ENCODE measurements around the gene DENND1A. TPM values are rescaled to one million over a fixed set of nuclear protein-coding genes. Genes with fewer than 3 reads are reported as not detected.

The DENND1A gene
- total RNA-seq, 1 donor = 56.8 TPM

- no peak for DNase-seq (ENCODE audit: low read depth in 2 of 3, low spot score in 2 of 3)
These were observed 330.1 kb downstream of the DENND1A start for GRCh38 chr9:123599781-123600180.

GRCh38 chr9:123597876-123598556 is 331.9 kb downstream of the DENND1A start:
- no peak for DNase-seq (ENCODE audit: low read depth in 2 of 3, low spot score in 2 of 3)

DNA sequence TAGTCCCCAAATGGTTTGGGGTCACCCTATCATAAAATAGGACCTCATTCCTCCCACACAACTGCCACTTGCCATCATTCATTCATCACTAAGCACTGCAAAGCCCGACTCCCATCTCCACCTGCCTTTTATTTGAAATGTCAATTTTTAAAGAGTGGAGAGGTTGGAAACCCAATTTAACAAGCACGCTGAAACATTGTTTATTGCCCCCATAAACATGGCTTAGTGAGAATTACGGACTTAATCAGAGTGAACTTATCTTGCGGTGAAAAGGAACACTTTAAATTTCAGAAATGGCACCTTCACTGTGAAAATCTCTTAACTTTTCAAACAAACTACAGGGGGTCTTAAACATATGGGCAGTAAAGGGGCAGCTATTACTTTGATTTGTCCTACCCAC is 332.9 kb downstream of the DENND1A start:
- DNase-seq (ENCODE audit: low read depth in 2 of 3, low spot score in 2 of 3) = no peak

- no peak for DNase-seq (ENCODE audit: low read depth in 2 of 3, low spot score in 2 of 3)
These were observed 338.6 kb downstream of the DENND1A start for GRCh38 chr9:123591283-123591682.

GRCh38 chr9:123590499-123590898 is 339.4 kb downstream of the DENND1A start:
- no peak for DNase-seq (ENCODE audit: low read depth in 2 of 3, low spot score in 2 of 3)

- DNase-seq (ENCODE audit: low read depth in 2 of 3, low spot score in 2 of 3) = no peak
These were observed 340.3 kb downstream of the DENND1A start for GRCh38 chr9:123589361-123590239.

DNA sequence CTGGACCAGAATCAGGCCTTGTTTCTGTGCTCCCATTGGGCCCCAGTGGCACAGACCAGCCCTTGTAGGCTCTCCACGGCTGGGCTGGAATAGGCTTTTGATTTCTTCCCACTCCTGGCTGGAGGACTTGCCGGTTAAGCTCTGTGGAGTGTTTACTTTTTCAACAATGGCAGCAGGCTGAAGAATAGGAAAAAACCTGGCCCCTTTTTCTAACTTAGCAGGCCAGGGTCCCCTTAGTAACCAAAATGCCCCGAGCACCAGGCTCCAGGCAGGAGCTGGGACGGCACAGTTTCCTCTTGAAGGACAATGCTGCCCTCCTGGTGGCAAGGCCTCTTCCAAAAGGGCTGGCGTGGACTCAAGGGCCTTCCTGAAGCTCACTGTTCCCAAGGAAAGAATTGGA is 343.7 kb downstream of the DENND1A start:
- no peak for DNase-seq (ENCODE audit: low read depth in 2 of 3, low spot score in 2 of 3)

- DNase-seq (ENCODE audit: low read depth in 2 of 3, low spot score in 2 of 3) = no peak
These were observed 345.4 kb downstream of the DENND1A start for GRCh38 chr9:123584202-123585176.

DNA sequence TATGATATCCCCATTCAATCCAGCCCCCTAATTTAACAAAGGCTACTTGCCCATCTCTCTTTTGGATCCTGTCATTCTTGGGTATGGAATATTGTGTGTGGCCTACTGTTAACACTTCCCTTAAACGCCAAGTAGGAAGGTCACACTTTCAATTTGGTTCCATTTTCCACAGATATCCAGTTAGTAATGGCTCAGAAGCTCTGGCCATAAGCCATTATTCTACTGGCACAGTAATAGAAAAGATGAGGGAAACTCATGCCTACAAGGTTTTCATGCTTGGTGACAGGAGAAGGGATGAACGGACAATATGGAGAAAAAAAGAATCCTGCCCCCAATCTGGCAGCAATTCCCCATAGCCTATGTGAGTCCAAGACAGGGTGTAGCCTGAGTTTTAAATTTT is 346.3 kb downstream of the DENND1A start:
- DNase-seq (ENCODE audit: low read depth in 2 of 3, low spot score in 2 of 3) = no peak

- DNase-seq (ENCODE audit: low read depth in 2 of 3, low spot score in 2 of 3) = no peak
These were observed 358.7 kb downstream of the DENND1A start for GRCh38 chr9:123571240-123571639.

DNA sequence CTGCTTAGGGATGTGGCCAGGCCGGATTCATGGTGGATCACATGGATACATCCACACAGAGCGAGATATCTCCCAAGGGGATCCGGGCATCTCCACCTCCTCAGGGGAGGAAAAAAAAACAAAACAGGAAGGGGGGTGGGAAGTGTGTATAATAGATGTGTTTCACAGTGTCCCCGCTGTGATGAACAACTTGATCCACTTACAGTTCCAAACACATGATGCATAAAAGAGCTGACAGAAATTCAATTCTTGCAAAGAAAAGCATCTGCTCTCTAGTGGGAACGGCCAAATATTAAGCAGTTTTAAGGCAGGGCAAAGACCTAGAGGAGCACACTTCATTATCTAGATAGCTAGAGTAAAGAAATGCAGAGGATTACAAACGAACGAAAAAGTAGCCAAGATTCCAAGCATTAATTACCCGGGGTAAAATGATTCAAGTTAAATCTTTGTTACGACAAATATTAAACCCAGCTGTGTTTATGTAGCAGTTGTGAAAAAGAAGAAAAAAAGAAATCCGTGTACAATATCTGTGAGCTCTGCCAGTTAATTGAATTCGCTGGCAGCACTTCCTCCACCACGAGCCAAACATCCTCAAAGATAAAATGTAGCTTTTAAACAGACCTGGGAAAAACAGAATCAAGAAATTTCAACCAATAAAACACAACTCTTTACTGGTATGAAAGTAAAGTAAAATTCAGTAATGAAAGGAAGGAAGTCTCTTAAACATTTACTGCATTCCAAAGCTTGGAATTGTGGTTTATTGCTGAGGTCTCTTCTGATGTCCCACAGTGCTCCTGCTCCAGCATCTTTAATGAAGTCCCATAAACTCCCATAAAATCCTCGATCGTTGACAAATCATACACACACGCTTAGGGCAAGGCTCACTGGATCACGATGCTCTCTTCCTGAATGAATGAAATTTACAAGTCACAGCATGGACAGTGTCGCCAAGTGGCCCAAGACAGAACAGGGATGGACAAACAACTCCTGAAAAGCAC is 360.9 kb downstream of the DENND1A start:
- DNase-seq (ENCODE audit: low read depth in 2 of 3, low spot score in 2 of 3) = no peak

- no peak for DNase-seq (ENCODE audit: low read depth in 2 of 3, low spot score in 2 of 3)
These were observed 362.9 kb downstream of the DENND1A start for GRCh38 chr9:123567013-123567412.

- no peak for DNase-seq (ENCODE audit: low read depth in 2 of 3, low spot score in 2 of 3)
These were observed 365.3 kb downstream of the DENND1A start for GRCh38 chr9:123564652-123565051.

DNA sequence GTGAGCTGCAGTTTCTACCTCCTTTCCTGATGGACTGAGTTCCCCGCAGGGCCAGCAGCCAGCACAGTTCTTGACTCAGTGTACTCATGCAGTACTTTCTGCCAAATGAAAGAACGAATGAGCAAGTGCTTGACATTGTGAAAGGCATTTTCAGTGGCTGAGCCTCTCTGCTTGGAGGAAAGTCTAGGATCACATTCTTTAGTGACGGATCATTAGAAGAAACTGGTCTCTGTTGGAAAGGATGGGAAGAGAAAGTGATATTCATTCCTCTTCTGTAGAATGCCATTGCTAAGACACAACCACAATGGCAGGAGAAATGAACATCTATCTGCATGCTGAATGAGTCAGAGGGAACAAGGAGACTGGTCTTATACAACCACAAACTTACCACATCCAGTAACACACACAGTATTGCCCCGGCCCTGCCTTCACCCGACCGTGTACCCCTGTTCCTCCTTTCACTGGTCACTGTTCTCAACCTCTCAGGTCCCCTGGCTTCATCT is 367.0 kb downstream of the DENND1A start:
- DNase-seq (ENCODE audit: low read depth in 2 of 3, low spot score in 2 of 3) = no peak

DNA sequence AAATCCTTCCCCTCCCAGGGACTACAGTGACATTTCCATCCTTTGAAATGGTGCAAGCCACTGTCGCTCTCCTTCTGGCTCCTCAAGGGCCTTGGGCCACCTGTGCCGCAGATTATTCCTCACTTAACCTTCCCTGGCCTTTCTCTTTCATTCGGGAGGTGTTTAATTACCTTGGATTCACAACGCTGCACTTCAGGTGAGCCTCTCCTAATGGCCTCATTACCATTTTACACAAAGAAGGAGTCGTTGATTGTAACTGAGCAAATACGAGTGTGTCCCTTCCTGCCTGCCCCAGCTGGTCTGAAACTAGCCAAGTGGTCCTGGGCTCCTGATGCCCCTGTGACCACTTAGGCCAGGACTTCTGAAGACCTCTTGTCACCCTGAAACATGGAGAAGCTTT is 368.9 kb downstream of the DENND1A start:
- DNase-seq (ENCODE audit: low read depth in 2 of 3, low spot score in 2 of 3) = no peak

GRCh38 chr9:123556464-123557435 is 373.2 kb downstream of the DENND1A start:
- no peak for DNase-seq (ENCODE audit: low read depth in 2 of 3, low spot score in 2 of 3)

DNA sequence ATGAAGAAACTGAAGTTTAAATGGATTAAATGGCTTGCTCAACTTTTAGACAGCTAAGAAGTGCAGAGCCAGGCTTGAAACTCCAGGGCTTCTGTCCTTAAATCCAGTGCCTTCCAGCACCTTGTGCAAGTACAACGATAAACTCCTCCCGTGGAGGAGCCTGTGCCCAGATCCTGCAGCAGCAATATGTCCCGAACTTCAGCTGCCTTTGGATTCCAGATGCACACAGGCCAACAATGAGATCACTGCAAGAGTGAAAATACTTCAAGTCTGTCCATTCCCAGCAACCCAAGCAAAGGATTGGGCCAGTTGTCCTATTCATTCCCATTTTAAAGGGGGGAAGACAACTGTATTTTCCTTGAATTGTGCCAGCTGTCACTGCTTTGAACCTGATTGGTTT is 374.3 kb downstream of the DENND1A start:
- DNase-seq (ENCODE audit: low read depth in 2 of 3, low spot score in 2 of 3) = no peak

DNA sequence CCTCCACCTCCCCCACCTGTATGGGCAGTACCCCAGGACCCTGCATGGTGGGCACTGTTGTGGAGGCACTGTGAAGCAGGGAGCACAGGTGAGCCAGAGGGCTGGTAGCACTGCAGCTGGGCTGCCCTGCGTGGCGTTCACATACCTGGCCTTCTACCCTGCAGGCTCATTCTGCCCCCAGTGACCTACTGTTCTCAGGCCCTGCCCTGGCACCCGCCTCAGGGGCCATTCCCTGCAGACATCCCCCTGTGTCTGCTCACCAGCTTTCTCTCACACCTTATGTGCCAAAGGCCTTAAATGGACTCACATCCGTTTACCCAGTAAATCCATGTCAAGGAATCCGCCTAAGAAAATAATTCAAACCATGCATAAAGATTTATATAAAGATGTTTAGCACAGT is 377.4 kb downstream of the DENND1A start:
- no peak for DNase-seq (ENCODE audit: low read depth in 2 of 3, low spot score in 2 of 3)
